Right forelimb (tissue), 1 donor: Measurements from ENCODE around the gene CEP152.

ENCODE experiments used
- DNase-seq: peaks from one replicate; pipeline ENCODE4 v3.0.0-alpha.2; 2018

CEP152 gene

DNA sequence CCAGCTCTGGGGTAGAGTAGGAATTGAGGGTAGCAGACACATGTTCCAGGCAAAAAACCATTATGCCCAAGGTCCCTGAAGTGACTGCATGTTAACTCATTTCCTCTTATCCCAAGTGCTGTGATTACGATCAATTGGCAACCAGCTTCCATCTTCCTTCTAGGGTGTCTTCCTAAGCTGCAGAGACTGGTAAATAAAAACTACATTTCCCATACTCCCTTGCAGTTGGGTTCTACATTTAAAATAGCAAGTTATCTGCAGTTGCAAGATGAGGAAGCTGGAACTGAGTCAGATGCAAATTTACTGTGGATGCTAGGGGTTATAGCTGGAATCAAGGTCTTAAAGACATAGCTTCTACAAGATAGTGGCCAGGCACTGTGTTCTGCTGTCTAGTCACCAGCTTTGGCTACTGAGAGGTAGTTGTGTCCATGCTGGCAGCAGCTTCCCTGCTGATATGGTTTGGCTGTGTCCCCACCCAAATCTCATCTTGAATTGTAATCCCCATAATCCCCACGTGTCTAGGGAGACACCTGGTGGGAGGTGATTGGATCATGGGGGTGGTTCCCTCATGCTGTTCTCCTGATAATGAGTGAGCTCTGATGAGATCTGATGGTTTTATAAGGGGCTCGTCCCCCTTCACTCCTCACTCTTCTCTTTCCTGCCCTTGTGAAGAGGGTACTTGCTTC is 114.1 kb downstream of the CEP152 start:
- no peak for DNase-seq

DNA sequence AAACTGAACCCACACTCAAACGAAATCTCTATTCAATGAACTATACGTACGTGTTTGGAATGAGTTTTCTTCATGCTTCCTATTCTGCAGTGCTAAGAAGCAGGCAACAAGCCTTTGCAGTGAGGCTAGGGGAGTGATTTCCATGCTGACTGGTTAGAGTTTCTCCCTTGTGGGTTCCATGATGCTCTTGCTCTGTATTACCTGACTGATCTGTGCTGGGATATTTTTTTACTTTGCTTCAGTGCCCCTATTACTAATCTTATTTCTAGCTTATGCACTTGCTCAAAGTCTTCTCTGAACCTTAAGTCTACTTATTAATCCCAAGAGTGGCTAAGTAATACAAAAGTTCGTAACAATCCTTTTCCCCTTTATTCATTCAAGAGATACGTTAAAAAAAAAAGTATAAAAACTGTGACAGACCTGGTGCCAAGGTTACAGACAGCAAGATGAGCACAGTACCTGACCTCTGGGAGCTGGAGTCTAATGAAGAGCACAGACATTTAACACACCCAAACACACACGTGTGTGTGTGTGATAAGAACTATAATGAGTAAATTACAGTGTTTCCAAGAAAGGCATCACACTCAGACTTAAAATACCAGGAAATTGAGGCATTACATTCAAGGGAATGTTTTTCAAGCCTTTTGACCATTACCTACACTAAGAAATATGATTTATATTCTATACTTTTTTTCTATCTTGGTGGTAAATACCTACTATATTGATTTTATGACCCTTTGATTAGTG is 114.9 kb downstream of the CEP152 start:
- DNase-seq, result no peak

DNA sequence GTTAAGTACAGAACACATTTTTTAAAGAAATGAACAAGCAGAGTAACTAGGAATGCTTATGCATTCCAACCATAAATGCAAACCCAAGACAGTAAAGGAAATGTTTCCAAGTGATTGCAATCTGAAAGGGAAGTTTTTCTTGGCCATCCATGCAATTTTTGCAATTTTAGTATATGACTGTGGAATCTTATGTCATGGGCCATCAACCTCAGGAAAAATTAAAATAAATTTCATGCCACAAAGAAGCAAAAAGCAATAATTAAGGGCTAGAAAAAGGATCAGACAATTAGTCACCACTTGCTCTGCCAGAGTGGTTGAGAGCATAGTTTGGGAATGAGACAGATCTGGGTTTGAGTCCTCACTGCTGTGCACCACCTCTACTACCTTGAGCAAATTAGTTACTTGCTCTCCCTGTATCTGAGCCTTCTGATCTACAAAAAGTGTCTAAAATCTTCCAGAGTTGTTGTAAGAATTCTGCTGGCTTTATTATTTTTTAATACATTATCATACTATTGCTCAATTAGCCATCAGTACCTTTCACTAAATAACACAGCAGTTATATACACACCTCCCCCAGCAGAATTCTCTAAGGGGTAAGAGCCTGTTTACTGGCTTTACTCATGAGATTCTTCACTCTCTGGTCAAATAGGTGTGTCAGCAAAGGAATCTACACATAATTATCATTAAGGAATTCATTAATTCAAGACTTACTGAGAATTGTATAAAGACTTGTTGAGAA is 115.6 kb downstream of the CEP152 start:
- no peak for DNase-seq

DNA sequence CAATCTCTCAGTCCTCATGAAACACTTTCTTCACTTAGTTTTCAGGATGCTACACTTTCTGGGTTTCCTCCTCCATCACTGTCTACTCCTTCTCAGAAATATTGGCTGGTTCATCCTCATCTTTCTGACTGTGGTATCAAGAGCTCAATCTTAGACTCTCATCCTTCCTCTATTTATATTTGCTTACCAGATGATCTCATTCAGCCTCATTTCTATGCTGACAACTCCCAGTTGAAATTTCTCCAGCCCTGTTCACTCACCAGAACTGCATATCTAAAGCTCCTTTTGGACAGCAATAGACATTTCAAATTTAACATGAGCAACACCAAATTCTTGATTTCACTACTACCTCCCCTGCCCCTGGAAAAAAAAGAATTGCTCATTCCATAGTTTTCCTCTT is 117.4 kb downstream of the CEP152 start:
- DNase-seq, result no peak

DNA sequence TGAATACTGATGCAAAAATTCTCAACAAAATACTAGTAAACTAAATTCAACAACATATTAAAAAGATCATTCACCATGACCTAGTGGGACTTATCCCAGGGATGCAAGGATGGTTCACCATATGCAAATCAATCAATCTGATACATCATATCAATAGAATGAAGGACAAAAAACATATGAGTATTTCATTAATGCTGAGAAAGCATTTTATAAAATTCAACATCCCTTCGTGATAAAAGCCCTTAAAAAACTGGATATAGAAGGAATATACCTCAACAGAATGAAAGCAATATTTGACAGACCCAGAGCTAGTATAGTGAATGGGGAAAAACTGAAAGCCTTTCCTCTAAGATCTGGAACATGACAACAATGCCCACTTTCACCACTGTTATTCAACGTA is 122.4 kb downstream of the CEP152 start:
- no peak for DNase-seq
